Omental fat pad (tissue), 4 donors: ENCODE data around the gene SNRPB. TPM values are rescaled to one million over a fixed set of nuclear protein-coding genes. Genes with fewer than 3 reads are reported as not detected.

Experiments used
- ATAC-seq: fragments of 150-250 bp; one replicate; pipeline ENCODE4 v1.9.1; 2016; ENCODE audit warnings: mild to moderate bottlenecking, moderate library complexity; ENCODE audit not compliant: low FRiP score
- DNase-seq: peaks from one replicate; pipeline ENCODE4 v3.0.0-alpha.2; 2019; ENCODE audit warnings: low spot score
- CTCF ChIP-seq, 3 donors: fragments of 450-650 bp; IDR thresholded peaks; one replicate each; pipeline ENCODE4 v1.5.1; 2016 to 2017; ENCODE audit warnings: antibody characterized with exemption in 3 of 3, mild to moderate bottlenecking in 3 of 3, moderate library complexity in 2 of 3
- total RNA-seq, 4 donors: library from RNA; depleted of rRNA; stranded (reverse); fragments of >200 nt; gene quantifications; one replicate each; pipeline ENCODE4 v1.1.0, GENCODE V29; 2016

The SNRPB gene
- total RNA-seq, 4 donors from 2014 or later = 119 to 267 (median 170) TPM

GRCh38 chr20:2485080-2485479 lies 14.5 kb upstream of the SNRPB start:
- ATAC-seq (no peak), DNase-seq (no peak)
- no peak for TF ChIP-seq CTCF (IDR thresholded peaks at IDR 0.05)

- ATAC-seq (no peak), DNase-seq (no peak)
- TF ChIP-seq CTCF (IDR thresholded peaks at IDR 0.05) = no peak
These were observed 12.9 kb upstream of the SNRPB start for GRCh38 chr20:2483504-2483903.

- ATAC-seq = no peak
- no peak for DNase-seq
- TF ChIP-seq CTCF (IDR thresholded peaks at IDR 0.05) = no peak
These were observed 9.8 kb upstream of the SNRPB start for GRCh38 chr20:2480381-2480780.

- TF ChIP-seq CTCF (IDR thresholded peaks at IDR 0.05) = no peak
- ATAC-seq = no peak
- no peak for DNase-seq
These were observed 6.4 kb upstream of the SNRPB start for GRCh38 chr20:2476742-2477615.

- no peak for TF ChIP-seq CTCF (IDR thresholded peaks at IDR 0.05)
- ATAC-seq (no peak), DNase-seq (no peak)
These were observed 5.5 kb upstream of the SNRPB start for GRCh38 chr20:2475850-2476741.

GRCh38 chr20:2473516-2473915 lies 2.9 kb upstream of the SNRPB start:
- TF ChIP-seq CTCF (IDR thresholded peaks at IDR 0.05) = no peak
- ATAC-seq (no peak), DNase-seq (no peak)
